HG03108 (cell line): ENCODE data around the gene LMAN2.
"Not testable (repeated sequence)": the region's sequence is repeated elsewhere in the genome, so short reads cannot be mapped to it uniquely, and the experiment has no call there.

Experiments
- ATAC-seq: cut with Tn5 transposase; IDR thresholded peaks from one replicate; pipeline ENCODE4 v1.9.1; 2021; ENCODE audit warnings: moderate library complexity; ENCODE audit not compliant: unreplicated experiment

LMAN2 gene

GRCh38 chr5:177308740-177309139, 42.7 kb downstream of the LMAN2 start:
- ATAC-seq, result no peak

DNA sequence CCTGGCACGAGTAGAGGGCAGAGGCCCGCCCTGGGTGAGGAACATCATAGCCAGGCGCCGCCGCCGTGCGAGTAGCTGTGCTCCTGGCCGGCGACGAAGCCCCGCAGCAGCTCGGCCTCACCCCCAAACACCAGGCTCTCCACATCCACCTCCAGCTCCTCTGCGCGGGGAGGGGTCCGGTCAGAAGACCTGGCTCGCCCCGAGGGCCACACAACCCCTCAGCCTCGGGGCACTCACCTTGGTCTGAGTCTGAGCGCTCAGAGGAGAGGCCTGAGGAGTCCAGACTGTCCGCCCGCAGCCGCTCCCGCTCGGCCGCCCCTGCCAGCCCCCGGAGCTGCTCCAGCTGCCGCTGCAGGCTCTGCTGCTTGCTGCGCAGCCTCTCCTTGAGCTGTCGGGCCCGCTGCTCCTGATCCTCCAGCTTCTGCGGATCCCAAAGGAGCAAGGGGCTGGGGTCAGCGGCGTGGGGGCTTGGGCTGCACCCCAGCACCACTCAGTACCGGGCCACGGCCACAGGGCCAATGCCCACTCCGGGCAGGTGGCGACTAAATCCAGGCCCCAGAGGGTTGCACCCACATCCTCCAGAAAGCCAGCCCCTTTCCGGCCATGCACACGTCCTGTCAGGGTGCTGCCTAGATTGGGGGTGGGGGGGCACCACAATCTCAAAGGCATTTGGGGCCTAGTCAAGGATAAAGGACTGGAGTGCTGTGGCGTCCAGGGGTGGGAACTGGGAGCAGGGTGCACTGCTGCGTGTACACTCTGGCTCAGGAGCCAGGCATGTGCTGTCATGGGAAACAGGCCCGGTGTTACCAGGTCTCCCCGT, 43.7 kb downstream of the LMAN2 start:
- no peak for ATAC-seq

GRCh38 chr5:177306674-177307543, 44.6 kb downstream of the LMAN2 start:
- ATAC-seq, result no peak

- ATAC-seq, result not testable (repeated sequence)
These were observed 45.3 kb downstream of the LMAN2 start for GRCh38 chr5:177306103-177306640.

DNA sequence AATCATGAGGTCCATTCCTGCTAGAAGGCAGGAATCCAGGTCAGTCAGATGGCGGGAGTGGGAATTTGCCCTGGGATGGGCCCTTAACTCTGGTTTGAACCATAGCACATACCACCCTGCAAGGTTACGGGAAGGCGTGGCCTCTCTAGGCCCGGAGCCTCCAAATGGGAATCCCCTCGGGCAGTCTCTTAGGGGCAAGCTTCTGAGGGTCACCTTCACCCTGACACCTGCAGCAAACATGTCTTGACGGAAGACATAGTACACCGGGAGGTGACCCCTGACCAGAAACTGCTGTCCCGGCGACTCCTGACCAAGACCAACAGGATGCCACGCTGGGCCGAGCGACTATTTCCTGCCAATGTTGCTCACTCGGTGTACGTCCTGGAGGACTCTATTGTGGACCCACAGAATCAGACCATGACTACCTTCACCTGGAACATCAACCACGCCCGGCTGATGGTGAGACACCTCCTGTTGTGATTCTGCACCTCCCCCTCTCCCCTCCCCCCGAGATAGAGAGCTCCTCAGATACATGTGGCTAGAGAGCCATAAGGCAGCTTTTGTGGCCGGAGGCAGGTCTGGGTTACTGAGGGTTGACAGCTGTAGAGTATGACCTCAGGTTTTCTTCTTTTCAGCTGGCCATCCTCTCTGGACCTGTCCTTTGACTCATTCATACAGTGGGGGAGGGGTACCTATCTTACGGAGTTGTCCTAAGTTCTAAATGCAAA, 46.9 kb downstream of the LMAN2 start:
- no peak for ATAC-seq

GRCh38 chr5:177303925-177304391, 47.5 kb downstream of the LMAN2 start:
- no peak for ATAC-seq

DNA sequence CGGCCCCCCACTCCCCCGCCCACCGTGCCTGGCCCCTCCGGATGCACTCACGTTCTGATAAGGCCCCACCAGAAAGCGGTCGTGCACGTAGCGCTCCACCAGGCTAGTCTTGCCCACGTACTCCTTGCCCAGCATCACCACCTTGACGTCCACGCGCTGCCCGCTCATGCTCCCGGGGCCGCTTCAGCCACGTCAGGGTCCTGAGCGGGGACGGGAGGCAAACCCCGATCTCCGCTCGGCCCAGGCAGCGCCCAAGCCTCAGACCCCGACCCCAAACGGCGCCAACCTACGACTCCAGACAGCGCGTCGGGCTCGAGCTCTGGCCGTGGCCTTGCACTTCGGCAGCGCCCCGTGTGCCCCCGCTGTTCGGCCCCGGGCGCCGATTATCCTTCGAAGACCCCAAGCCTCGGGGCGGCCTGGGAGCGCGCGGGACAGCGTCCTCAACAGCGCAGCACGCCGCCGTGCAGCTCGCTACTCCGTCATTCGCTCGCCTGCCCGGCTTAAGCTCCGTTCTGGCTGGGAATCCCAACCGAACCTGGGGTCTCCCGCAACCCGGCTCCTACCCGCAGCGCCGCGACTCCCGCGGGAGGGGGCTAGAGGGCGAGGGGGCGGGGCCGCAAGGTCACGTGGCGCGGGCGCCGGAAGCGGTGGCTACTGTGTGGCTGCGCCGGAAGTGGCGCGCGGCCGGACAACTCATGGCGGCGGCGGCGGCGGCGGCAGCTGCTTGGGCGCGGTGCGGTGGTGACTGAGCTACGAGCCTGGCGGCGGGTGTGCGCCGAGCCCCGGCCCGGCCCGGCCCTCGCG, 48.1 kb downstream of the LMAN2 start, which contains the start of the genes PRELID1 and RAB24:
Gene PRELID1 (plus strand): TSS at position 679 of the 804 bp plus-strand sequence. CDS start 187 bp downstream, outside the sequence.
Gene RAB24 (minus strand): TSS at position 599 of the 804 bp plus-strand sequence. CDS start 431 bp downstream, at position 168.
- ATAC-seq, result peak; percentile 52

DNA sequence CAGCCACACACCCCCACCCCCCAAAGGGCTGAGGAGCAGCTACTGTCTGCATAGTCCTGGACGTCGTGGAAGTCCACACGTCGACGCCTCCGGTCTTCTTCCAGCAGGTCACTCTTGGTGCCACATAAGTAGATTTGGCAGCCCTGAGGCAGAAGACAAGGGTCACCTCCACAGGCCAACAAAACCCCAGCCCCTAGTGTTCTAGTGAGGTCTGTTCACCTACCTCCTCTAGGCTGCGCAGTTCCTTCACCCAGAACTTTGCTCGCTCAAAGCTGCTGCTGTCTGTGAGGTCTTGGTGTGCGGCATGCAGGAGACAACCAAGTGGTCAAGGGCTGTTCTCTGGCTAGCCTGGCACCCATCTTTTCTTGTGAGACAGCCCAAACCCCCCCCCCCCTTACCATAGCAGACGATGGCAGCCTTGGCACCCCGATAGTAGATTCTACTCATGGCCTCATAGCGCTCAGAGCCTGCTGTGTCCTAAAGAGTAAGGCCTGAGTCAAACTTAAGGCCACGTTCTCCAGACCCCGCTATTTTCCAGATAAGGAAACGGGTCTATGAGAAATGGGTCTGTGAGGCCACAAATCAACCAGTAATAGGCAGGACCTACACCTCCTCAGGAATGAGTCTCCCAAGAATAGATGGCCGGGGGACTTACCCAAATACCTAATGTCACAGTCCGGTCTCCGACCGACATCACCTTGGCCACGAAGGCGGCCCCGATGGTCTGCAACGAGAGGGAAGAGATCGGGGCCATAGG, 48.9 kb downstream of the LMAN2 start:
- no peak for ATAC-seq

DNA sequence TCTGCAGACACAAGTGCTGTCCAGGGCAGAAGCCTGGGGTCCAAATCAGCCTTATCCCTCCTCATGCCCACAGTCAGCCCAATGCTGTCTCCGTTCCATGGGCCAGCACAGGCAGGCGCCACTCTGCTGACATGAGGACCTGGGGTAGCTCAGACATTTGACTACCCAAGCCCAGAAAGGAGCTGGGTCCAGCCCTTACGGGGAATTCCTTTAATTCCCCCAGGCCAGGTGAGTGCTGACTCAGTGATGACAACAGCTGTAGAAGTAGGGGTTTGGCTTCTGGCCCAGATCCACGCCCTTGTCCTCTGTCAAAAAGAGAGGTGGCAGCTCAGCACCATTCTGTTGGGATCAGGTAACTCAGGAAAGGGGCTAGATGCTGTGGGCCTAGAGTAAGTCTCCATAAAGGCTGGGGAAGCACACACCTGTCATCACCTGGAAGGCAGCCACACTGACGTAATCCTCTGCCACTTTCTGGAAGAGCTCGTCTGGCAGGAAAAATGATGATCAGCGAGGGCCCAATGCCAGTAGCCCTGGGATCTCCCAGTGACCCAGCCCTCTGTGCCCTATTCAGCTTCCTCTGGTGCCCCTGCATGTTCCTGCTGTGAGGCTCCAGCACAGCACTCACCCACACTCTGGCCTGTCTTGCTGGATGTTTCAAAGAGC, 49.8 kb downstream of the LMAN2 start:
- ATAC-seq, result no peak

- ATAC-seq, result no peak
These were observed 50.5 kb downstream of the LMAN2 start for GRCh38 chr5:177300951-177301350.

DNA sequence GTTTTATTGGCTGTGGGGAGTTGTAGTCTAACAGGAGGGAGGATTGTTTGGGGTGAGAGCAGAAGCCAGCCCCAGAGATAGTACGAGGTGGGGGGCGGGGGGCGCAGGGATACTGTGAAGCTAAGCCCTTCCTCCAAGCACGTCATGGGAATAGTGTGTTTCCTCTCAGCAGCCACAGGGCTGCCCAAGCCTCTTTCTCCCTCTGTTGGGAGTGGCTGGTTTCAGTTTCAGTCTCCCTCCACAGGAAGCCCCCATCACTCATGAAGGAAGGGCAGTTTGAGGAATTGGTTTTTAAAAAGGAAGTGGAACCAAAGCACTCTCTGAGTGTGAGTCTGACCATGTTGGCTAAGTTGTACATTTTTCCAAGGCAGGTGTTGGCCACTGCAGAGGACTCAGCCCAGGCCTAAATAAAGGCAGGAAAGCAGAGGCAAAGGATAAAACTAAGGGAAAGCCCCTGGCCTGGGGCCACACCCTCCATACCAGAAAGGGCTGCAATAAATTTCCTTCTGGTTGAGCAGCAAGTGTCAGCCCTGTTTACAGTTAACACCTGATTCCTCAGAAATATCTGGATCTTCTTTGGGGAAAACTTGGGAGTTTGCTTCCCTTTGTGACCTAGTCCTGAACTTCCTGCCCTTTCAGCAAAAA, 51.1 kb downstream of the LMAN2 start:
- peak; percentile 36 for ATAC-seq

DNA sequence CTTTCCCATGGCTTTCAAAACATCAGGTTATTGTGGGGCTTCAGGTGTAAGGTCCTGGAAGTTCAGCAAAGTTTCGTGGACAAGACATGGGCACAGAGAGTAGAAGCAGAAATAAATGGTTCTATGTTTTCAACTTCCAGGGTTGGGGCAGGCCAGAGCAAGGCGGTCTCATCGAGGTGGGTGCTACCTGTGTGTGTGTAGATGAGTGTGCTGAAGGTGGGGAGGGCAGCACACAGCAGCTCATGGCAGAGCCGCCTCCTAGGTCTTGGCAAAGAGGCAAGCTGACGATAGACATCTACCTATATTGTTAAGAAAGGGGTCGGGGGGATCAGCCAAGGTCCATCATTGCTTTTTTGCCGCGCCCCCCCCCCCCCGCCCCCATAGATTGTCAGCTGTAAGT, 51.8 kb downstream of the LMAN2 start:
- ATAC-seq, result no peak

- ATAC-seq, result no peak
These were observed 53.5 kb downstream of the LMAN2 start for GRCh38 chr5:177297922-177298321.

- ATAC-seq, result no peak
These were observed 54.9 kb downstream of the LMAN2 start for GRCh38 chr5:177296581-177296980.

DNA sequence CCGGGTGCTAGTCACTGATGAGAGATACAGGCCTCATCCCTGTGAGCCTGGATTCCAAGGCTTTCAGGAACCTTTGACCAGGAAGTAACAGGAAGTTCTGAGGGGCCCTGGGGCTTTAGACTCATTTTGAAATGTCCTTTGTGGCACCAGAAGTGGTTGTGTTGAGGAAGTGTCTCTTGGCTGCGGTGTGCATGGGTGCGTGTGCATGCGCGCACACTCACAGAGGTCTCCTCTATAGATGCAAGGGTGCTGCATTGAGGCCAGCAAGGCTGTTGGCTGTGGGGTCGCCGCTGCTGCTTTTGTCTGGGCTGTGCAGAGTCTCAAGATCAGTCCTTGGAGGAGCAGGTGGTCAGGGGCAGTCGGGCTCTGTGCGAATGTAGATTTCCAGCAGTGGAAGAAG, 55.5 kb downstream of the LMAN2 start:
- ATAC-seq, result no peak

DNA sequence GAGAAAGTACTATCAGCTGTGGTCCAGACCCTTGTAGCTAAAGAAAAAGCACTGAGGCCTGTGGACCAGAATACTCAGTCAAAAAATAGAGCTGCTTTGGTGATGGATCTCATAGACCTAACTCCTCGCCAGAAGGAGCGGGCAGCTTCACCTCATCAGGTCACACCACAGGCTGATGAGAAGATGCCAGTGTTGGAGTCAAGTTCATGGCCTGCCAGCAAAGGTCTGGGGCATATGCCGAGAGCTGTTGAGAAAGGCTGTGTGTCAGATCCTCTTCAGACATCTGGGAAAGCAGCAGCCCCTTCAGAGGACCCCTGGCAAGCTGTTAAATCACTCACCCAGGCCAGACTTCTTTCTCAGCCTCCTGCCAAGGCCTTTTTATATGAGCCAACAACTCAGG, 56.8 kb downstream of the LMAN2 start:
- ATAC-seq, result no peak

- no peak for ATAC-seq
These were observed 57.5 kb downstream of the LMAN2 start for GRCh38 chr5:177293819-177294581.
